Cerebellar nuclear complex (tissue), 1 donor: ENCODE data around the gene CD27.
"Not testable (repeated sequence)": the region's sequence is repeated elsewhere in the genome, so short reads cannot be mapped to it uniquely, and the experiment has no call there.

ENCODE experiments used
- DNase-seq, 2 experiments: peaks; one replicate each; lab custom pipeline; 2025; lab: John Stamatoyannopoulos, UW

Gene CD27

DNA sequence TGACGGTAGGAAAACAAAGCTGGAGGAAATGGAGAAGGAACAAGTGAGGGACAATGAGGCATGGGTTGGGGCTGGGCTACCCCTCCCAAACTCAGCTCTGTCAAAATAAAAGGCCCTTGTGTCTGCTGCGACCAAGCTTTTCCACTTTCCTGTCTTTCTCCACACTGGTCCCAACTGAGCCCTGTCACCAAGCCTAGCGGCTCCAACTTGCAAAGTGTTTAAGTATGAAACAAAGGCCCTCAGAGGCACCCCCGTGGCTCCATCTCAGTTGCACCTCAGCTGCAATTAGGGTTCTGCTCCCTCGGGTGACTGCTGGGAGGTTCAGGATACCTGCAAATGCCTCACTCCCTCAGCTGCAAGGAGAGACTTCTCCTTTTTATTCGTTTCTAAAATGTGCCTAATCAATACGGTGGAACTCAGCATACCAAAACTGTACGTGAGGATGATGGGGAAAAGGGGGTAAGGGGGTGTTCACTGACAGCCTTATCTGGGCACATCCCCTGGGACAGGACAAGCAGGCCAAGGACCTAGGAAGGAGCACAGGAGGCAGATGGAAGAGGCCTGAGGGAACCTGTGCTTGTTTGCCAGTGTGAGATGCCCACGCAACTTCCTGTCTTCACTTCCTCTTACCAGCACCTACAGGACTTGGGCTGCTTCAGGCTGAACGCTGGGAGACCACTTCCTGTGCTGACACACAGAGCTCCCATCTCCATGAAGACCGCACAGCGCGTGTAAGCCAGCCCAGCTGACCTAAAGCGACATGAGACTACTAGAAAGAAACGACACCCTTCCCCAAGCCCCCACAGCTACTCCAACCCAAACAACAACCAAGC is 16.9 kb downstream of the CD27 start:
- no peak for DNase-seq

DNA sequence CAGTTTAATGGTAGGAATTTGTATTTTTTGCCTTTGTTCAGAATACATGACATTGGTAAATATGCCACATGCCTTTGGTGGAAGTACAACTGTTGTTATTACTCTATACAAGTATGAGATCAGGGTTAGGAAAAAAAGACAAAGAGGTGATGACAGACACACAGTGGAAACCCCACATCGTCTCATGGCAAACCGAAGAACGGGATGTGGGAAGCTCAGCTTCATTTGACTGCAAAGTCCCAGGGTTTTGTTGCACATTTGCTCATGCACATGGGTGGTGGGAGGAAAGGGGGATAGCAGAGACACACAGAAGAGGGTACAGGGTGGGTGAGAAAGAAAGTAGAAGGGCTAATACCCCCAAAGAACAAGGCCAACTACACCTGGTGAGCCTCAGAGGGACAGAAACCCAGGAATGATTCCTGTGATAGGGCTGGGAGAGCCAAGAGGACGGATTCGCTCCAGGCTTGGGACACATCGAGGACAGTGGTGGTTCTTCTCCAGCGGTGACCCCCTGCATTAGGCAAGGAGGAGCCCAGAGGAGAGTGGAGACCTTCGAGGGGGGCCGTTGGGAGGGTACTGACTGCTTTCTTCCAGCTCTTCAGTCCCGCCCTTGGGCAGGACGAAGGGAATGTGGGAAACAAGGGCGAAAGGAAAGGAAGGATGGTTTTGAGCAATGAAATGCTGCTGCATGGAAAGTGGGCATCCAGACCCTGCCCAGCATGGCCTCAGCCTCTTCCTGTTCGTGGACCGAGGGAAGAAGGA is 17.7 kb downstream of the CD27 start:
- no peak for DNase-seq

DNA sequence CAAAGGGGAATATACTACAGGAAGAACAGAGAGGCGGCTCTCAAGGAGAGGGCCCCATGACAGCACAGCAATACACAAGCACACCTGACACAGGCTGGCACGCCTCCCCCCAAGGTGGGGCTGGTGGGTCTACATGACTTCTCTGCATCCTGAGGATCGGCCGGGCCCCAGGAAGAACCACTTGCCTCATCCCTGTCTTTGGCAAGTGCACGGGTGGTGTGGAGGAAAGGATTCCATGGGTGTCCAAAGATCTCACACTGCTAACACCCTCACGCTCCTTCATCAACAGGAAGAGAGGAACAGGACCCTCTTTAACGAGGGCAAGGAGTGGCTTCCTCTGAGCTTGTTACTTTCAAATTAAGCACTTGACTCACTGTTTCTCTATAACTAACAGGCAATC is 18.5 kb downstream of the CD27 start:
- DNase-seq = no peak

DNA sequence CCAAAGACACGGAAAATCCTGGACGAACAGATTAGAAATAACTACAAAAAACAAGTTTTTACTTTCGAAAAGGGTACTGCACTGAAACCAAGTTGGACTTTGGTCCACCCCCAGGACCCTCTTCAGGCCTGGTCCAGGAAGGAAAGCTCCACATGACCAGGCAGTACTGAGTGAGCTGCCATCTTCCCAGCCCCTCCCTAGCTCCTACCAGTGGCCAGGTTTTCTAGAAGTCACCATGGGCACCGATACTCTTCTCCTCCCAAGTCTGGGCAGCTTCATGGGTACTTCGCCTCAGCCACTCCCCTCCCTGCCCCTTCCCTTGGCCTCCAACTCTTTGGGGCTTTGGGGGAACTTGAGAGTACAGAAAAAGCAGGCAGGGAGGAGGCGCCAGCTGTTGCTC is 19.1 kb downstream of the CD27 start:
- no peak for DNase-seq

DNA sequence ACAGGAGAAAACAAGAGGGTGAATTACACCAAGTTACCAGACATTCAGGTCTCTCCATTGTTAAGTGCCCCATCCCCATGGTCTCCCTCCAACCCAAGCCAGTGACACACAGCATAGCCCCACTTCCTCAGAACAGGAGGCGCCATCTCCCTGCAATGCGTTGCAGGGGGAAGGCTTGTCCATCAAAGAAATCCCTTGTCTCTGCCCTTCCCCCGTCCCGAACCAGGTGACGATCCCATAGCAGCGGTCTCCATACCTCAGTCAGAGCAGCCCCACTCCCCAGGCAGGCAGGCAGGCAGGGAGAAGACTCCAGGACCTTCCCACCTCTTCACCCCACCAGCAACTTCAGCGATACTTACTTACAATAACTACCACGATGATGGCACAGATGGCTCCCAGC is 19.8 kb downstream of the CD27 start:
- DNase-seq = no peak

DNA sequence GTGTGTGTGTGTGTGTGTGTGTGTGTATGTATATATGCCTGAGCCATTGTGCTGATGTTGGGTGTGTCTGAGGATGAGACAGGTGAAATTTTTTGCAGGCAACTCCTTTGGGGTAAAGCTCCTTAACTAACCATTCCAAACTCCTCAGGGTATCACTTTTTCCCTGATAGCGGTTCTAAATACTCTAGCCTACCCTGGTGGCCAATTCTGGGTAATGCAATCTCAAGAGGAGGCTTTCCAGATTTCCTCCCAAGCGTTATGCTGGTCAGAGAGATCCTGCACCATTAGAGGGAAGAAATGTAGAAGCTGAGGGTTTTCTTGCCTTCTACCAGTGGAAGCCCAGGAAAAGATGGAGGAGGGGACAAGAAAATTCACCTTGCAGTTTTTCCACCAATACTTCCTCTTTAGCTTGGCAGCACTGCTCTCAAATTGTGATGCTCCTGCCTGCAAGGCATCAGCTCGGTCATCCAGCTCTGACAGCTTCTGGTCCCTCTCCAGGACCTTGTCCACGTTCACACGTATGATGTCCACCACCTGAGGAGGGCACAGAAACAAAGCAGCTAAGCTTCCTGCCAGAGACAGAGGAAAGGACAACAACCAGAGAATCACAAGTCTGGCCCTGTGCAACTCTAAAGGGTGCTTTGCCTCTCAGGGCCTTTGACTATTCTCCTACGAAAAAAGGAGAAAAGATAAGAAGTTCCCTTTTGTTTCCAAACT is 20.9 kb downstream of the CD27 start:
- DNase-seq = no peak

DNA sequence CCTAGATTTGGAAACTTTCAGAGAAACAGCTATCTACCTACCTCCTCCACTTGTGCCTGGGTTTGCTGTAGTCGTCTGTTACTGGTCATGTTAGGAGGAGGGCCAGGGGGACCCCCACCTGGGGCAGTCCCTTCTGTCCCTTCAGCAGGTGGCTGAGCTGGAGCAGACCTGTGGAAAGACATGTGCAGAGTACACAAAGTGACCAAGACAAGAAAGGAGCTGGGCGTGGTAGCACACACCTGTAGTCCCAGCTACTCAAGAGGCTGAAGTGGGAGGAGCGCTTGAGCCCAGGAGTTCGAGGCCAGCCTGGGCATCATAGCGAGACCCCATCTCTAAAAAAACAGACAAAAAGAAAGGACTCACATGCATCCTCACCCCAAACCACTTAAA is 21.4 kb downstream of the CD27 start:
- DNase-seq = no peak

DNA sequence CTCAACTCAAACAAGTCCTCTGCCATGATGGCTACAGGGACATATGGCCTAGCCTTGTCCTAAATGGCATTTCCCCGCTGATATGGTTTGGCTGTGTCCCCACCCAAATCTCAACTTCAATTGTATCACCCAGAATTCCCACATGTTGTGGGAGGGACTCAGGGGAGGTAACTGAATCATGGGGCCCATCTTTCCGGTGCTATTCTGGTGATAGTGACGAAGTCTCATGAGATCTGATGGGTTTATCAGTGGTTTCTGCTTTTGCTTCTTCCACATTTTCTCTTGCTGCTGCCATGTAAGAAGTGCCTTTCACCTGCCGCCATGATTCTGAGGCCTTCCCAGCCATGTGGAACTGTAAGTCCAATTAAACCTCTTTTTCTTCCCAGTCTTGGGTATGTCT is 22.0 kb downstream of the CD27 start:
- DNase-seq = not testable (repeated sequence)

DNA sequence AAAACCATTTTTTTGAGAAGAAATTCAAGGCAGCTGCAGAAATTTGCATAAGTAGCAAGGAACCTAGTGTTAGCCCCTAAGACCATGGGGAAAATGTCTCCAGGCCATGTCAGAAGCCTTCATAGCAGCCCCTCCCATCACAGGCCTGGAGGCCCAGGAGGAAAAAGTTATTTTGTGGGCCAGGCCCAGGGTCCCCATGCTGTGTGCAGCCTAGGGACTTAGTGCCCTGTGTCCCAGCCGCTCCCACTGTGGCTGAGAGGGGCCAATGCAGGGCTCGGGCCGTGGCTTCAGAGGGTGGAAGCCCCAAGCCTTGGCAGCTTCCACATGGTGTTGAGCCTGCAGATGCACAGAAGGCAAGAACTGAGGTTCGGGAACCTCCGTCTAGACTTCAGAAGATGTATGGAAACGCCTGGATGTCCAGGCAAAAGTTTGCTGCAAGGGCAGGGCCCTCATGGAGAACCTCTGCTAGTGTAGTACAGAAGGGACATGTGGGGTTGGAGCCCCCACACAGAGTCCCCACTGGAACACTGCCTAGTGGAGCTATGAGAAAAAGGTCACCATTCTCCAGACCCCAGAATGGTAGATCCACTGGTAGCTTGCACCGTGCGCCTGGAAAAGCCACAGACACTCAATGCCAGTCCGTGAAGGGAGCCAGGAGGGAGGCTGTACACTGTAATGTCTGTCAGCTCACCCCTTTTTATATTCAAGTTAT is 23.0 kb downstream of the CD27 start:
- not testable (repeated sequence) for DNase-seq

DNA sequence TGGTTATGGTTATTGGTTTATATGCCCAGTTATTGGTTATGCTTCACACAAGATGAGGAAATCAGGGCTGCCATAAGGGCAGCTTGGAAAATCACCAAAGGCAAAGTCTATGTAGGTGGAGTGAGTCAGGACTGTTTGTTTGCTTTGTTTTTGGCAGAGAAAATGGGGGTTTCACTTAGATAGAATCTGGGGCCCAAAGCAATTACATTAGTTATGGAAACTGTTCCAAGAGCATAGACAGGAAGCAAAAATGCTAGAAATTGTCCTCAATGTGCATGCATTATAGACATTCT is 23.5 kb downstream of the CD27 start:
- no peak for DNase-seq

DNA sequence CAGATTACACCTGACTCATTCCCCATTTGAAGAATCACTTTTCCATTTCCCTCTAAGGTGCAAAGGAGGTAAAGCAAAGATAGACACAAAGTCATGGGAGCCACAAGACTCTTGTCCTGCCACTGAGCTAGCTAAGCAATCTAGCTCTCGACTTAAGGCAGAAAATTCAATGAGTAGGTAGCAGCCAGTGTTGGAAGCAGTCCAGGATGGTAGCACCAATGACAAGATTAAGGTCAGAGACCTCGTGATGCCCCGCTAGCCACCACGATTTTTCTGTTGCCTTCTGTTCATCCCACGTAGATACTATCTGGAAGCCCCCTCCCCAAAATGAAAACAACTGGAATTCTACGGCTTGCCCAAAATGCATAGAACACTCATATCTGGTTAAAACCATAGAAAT is 24.3 kb downstream of the CD27 start:
- DNase-seq = no peak

DNA sequence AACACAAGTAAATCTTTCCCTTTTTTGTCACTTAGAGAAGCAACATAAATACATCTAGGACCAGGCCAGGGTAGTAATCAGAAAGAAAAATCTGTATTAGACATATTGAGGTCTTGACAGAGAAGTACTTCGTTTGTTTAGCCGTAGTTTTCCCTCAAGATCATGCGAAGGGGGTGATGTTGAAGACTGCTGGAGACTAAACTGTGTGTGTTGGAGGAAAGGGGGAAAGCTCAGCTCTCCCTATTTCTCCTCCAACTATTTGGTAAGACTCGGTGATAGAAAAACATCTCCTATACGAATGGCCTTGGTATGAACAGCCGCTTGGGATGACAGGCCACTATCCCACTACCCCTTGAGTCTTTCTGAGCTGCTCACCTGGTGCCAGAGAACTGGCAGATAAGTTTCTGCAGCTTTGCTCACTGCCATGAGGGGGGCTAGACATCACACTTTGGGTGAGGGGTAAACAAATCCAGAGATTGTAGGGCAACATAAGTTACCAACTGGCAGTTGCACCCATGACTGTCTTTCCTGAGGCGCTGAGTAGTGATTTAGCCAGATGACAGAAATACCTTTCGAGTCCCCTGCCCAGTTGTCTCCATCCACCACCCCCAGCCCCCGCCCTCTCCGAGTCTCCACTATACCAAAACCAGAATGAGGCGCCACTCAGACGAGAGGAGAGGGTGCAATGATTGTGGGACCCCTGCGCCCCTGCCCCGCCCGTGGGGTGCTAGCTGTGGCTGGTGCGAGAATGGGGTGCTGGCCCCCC is 25.0 kb downstream of the CD27 start:
- DNase-seq = no peak

DNA sequence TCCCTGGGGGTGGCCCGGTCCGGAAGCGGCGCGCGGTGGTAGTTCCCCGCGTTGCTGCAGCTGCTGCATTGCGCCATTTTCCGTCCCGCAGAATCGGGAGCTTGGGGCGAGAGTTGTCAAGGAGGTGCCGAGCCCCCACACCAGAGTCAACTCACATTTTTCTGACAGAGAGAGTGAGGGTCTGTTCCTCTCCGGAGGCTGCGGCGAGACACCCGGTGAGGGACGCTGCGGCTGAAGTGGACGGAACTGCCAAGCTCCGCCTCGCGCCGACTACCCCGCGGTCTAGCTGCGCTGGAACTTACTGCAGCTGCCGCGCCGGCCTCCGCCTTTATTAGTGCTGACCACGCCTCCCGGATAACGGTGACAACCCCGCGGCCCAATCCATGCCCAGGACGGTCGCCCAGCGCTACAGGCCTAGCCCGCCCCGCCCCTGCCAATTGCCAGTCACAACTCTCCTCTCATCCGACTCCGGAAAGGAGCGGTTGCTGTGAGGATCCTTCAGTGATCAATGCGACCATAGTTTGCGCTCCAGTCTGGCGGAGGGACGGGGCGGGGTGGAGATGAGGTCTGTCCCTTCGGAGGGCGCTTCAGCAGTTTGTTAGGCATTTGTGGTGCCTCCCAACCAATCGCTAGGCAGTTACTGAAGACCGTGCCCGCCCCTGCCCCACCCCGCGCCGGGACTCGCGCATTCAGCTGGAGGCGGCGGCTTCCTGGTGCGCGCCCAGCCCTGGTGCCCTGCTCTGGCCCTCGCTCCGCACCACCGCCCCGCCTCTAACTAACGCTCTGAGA is 25.8 kb downstream of the CD27 start, which contains the start of gene VAMP1:
Gene VAMP1 (minus strand): TSS at position 303 of the 789 bp plus-strand sequence. CDS start 146 bp downstream, at position 157.
- peak; percentile 42 to 66 for DNase-seq

DNA sequence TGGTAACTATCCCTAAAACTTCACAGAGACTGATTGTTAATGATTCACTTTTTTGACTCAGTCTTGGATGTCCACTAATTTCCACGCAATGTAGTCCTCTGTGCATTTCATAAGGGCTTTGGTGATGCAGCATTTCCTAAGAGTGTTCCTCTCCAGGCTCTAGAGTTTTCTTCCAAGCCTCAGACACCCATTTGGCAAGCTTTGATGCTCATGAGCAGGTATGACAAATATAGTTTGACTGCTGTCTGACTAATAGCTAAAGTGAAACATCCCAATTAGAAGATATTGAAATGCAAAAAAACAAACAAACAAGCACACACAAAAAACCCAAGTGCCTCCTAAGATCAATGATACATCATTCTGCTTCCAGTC is 27.2 kb downstream of the CD27 start:
- DNase-seq = no peak

DNA sequence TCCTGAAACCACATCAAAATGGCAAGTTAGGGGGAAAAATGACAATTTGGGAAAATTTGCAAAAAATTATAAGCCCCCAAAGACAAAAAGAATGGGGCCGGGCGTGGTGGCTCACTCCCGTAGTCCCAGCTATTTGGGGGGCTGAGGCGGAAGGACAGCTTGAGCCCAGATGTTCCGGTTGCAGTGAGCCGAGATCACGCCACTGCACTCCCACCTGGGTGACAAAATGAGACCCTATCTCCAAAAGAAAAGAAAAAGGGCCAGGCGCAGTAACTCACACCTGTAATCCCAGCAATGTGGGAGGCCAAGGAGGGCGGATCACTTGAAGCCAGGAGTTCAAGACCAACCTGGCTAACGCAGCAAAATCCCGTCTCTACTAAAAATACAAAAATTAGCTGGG is 27.7 kb downstream of the CD27 start:
- no peak for DNase-seq

DNA sequence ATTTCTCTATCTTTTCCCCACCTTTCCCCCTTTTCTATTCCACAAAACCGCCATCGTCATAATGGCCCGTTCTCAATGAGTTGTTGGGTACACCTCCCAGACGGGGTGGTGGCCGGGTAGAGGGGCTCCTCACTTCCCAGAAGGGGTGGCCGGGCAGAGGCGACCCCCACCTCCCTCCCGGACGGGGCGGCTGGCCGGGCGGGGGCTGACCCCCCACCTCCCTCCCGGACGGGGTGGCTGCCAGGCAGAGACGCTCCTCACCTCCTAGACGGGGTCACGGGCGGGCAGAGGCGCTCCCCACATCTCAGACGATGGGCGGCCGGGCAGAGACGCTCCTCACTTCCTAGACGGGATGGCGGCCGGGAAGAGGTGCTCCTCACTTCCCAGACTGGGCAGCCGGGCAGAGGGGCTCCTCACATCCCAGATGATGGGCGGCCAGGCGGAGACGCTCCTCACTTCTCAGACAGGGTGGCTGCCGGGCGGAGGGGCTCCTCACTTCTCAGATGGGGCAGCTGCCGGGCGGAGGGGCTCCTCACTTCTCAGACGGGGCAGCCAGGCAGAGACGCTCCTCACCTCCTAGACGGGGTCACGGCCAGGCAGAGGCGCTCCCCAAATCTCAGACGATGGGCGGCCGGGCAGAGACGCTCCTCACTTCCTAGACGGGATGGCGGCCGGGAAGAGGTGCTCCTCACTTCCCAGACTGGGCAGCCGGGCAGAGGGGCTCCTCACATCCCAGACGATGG is 30.6 kb downstream of the CD27 start:
- not testable (repeated sequence) for DNase-seq

DNA sequence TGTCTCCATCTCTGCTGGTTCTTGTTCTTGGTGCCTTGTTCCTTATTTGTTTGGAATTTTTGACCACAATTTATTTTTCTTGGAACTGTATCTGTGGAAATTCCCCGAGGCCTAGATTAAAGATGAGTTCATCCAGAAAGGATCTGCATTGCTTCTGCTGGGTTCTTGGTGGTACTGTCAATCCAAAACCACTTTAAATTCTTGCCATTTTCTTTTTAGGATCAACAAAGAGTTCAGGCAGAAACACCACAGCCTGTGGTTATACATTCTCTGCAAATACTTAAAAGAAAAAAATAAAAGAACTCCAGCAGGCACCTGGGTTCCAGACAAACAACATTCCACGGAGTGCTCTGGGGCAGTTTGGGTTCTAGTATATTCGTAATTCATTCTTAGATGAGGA is 31.7 kb downstream of the CD27 start:
- no peak for DNase-seq

DNA sequence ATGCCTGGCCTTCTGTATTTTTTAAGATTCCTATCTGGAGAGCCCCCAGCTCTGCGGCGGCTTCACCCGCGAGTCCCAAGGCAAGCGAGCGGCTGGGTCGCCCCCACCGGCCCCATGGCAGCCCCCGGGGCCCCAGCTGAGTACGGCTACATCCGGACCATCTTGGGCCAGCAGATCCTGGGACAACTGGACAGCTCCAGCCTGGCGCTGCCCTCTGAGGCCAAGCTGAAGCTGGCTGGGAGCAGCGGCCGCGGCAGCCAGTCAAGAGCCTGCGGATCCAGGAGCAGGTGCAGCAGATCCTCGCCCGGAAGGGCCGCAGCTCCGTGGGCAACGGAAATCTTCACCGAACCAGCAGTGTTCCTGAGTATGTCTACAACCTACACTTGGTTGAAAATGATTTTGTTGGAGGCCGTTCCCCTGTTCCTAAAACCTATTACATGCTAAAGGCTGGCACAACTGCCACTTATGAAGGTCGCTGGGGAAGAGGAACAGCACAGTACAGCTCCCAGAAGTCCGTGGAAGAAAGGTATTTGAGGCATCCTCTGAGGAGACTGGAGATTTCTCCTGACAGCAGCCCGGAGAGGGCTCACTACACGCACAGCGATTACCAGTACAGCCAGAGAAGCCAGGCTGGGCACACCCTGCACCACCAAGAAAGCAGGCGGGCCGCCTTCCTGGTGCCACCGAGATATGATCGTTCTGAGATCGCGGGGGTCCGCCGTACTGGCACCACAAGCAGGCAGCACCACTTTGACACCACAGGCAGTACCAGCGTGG is 33.0 kb downstream of the CD27 start:
- not testable (repeated sequence) for DNase-seq

DNA sequence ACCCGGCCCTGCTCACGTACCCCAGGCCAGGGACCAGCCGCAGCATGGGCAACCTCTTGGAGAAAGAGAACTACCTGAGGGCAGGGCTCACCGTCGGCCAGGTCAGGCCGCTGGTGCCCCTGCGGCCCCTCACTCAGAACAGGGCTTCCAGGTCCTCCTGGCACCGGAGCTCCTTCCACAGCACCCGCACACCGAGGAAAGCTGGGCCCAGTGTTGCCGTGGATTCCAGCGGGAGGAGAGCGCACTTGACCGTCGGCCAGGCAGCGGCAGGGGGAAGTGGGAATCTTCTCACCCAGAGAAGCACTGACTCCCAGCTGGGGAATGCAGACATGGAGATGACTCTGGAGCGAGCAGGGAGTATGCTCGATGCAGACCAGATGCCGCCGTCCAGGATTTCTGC is 33.7 kb downstream of the CD27 start:
- DNase-seq = no peak
